HG02763 (cell line): ENCODE results near the gene CERK.

ENCODE experiments used
- ATAC-seq: cut with Tn5 transposase; IDR thresholded peaks from one replicate; pipeline ENCODE4 v1.9.1; 2021; ENCODE audit warnings: mild to moderate bottlenecking, moderate library complexity; ENCODE audit not compliant: unreplicated experiment

CERK gene

GRCh38 chr22:46749682-46750529 is 11.9 kb upstream of the CERK start:
- no peak for ATAC-seq

DNA sequence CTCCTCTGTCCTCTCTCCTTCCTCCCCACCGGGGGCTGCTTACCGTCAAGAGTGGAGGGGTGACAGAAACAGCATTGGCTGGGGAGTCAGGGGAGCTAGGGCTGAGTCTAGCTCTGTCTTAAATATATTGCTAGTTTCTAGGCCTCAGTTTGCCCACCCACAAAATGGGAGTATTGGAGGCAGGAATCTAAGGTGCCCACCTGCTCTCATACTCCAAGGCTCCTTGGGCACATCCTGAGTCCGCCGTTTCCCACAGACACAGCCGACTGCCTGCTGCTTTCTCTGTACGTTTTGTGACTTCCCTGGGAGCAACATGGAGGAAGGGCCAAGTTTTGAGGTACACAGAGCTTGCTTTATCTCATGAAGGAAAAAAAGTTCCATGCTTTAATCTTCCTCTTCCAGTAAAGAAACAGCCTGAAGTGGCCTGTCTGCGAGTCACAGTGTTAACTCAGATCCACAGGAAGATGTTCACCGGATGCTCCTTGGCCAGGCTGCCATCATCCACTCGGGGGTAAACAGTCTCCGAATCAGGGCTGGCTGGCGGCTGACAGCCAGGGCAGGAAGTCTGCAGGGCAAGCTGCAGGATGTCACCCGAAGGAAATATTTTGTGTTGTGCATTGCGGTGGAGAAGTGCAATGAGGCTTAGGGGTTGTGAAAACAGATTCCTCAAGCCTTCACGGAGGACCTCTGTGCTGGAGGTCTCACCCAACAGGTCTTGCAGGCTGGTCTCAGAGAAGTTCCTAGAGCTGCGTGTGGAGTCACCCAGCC is 11.0 kb upstream of the CERK start:
- ATAC-seq: no peak

GRCh38 chr22:46748206-46748907 is 10.3 kb upstream of the CERK start:
- no peak for ATAC-seq

DNA sequence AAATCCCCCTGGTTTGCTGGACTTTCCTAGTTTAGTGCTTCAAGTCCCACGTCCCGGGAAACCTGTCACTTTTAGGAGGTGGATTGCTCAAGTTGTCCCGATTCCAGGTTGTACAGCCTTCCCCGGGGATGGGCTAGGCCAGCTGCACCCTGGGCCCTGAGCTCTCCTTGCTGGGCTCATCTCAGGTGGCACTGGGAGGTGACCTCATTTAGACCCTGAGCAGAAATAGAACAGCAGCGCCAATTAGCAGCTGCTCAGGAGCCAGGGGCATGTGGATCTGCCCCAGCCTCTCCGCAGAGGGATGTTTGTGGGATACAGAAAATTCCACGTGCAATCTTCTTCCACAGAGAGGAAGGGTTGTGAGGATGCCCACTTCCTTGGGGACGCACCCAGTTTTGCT is 9.6 kb upstream of the CERK start:
- no peak for ATAC-seq

GRCh38 chr22:46746620-46747019 is 8.6 kb upstream of the CERK start:
- ATAC-seq: no peak

DNA sequence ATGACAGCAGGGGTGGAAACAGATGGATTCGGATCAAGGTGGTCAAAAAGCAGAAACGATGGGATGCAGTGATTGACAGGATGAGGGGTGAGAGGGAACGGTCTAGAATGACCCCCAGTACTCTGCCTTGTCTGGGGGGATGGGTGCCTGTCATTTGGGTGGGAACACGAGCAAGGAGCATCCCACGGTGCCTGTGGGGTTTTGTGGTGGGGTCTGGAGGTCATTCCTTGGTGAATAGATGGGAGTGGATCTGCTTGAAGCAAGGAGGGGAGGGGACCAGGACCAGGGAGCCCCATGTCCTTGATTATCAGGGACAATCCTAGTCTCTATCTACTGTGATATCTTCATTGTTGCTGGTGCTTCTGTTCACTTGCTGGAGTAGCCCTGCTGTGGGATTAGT is 8.1 kb upstream of the CERK start:
- no peak for ATAC-seq

GRCh38 chr22:46744581-46744980 is 6.5 kb upstream of the CERK start:
- ATAC-seq: no peak

DNA sequence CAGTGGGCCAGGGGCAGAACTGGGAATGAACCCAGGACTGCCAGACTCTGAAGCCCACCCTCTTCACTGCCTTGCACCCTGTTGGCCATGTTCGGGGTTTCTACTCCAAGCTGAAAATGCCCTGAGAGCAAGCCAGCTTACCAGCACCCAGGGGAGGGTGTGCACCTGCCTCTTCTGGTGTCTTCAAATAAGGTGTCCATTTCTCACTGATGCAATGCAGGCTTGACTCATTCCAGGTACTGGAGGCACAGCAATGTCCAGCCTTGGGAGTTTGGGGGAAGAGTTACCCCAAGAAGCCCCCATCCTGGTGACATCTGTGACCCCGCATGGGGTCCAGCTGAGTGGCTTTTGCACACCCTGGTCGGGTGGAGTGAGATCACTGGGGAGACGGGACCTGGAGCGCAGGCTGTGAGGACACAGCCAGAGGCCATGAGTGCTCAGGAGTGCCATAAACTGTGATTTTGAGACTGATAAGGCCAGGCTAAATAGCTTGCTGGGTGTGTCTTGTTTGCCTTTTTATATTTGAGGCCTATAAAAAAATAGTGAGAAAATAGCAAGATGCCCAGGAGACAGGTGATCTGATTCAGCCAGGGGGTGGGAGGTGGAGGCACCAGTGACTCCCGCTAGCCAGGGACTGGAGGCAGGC is 4.6 kb upstream of the CERK start:
- no peak for ATAC-seq

- ATAC-seq: no peak
These were observed 4.0 kb upstream of the CERK start for GRCh38 chr22:46741974-46742519.

- ATAC-seq: no peak
These were observed 3.1 kb upstream of the CERK start for GRCh38 chr22:46740910-46741780.

GRCh38 chr22:46739094-46739870 is 1.2 kb upstream of the CERK start:
- ATAC-seq: no peak

DNA sequence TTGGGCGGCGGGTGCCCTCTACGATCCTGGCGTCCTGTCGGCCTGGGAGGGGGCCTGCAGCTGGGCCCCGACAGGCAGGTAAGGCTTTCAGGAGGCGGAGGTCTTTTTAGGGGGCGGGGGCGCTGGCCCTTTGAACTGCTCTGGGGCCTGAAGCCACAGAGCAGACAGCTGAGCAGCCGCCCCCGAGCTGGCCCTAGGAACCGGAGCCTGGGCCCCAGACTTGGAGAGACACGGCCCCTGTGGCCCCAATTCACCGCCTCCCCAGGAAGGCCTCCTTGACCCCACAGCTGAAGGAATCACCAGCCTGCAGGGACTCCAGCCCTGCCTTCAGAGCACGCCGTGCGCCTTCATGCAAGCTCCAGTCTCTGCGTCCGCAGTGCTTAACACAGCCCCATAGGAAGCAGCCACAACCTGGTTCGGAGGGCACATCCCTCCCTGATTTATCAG is 618 bp upstream of the CERK start:
- ATAC-seq: no peak

DNA sequence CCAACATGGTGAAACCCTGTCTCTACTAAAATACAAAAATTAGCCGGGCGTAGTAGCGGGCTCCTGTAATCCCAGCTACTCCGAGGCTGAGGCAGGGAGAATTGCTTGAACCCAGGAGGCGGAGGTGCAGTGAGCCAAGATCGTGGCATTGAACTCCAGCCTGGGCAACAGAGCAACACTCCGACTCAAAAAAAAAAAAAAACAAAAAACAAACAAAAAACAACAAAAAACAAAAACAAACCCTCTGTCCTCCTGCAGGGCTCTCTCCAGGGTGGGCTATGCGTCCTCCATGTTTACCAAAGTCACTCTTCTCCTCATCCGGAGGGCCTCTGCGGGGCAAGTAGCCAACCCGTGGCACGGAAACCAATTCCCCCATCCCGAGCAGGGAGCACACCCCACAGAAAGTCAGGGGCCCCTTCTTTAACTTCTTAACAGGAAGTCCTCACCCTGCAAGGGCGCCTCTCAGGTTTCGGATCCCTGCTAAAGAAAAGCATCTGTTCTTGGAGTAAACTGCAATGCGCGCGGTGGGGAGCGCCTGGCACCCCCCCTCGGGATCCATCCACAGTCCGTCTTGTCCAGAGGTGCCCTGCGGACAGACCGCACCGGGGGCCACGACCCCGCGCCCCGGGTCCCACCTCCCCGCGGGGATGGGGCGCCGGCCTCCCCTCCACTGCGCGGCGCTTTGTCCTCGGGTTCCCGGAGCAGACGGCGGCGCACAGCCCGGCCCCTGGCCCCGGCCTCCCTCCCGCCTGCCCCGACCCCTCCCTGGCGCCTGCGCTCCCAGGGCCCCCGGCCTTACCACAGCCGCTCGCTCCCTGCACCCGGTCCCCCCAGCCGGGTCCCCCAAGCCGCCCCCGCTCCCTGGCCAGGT is 712 bp downstream of the CERK start:
- ATAC-seq: peak; percentile 27

GRCh38 chr22:46736705-46737104 is 1.3 kb downstream of the CERK start:
- ATAC-seq: no peak

DNA sequence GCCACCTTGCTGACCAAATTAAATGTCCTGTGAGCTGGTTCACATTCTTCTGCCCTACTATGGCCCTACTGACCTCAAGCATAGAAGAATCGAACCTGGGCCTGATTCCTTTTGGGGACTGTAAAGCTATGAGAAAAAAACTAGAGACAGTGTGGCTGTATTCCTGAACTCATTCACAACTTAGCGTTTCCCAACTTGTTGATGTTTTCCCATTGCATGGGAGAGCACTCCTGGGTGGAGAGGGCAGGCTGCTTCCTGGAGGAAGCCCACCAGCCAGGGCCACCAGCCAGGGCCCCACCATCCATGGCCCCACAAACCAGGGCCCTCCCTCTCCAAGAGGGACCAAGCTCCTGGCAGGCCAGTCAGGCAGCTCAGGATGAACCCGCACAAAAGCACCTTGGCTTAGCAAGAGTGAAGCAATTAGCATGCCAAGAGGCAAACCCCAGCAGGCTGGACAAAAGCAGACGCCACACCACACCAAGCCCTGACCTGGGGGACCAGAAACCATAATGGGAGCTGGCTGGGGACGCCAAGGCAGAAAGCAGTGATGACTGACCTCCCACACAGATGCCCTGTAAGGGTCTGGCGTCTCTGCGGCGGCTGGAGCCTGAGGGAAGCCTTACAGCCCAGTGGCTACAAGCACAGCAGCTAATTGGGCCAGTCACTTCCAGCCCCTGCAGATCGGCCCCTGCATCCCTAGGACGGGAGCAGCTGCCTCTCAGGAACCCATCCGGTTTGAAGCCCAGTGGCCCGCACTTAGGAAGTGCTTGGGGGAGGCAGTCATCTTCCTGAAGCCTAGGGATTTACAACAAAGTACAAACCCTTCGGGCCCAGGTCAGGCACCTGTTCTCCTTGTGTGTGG is 2.1 kb downstream of the CERK start:
- ATAC-seq: no peak

DNA sequence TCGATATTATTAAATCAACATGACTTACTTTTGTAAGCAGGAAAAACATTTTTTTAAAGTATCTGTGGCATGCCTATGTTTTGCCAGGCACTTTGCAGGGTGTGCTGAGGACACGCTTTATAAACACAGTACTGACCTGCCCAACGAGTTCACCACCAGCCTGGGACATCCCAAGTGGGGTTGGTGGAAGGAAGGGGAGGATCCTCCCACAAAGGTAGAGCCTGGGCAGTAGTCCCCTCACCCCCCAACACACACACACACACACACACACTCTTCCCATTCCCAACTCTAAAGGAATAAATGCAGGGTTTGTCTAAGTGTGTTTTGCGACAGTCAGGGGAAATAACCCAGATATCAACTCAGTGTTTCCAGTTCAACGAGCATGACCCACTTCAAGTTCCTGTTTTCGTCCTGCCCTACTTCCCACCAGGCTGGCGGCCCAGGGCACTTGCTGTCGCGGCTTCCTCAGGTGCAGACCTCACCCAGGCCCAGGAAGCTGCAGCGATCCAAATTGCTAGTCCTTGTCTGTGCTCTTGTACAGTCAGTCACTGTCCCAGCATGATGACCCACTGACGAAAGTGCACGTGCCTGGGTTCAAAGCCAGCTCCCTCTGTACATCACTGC is 3.1 kb downstream of the CERK start:
- no peak for ATAC-seq
